ENCODE measurements around the gene UNC119B. TPM values are rescaled to one million over a fixed set of nuclear protein-coding genes. Genes with fewer than 3 reads are reported as not detected.
A peak's percentile ranks its signal among the peaks of the same experiment; 100 is the strongest.

Gene UNC119B
- total RNA-seq, 1 experiment from 2014 or later, result 51.5 TPM

DNA sequence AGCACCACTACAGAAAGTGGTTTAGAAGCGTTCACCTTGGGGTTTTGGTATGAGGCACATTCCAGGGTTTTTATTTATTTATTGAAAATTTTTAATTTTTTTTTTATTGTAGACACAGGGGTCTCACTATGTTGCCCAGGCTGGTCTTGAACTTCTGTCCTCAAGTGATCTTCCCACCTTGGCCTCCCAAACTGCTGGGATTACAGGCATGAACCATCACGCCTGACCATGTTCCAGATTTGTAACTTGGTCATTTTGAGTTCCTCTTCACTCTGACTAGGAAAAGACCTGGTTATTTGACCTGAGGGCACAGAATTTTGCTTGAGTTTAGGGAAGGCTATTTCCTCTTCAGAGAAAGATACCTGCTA, 20.2 kb upstream of the UNC119B start:
- H3K56ac ChIP-seq (ENCODE audit: insufficient read length, low read depth, low read length), result no peak overlapping the region
- no peak overlapping the region for H2AK5ac ChIP-seq (ENCODE audit: insufficient read length, low read length)
- H3K27me3 Mint-ChIP-seq (ENCODE audit: low read depth), result no peaks in the 10 kb centered on the region
- peaks cover 60 to 65% of the 10 kb centered on the region in 2 experiments for H3K4me1 Mint-ChIP-seq
- no peak overlapping the region for H4K5ac ChIP-seq (ENCODE audit: insufficient read length, low read depth, low read length)
- H3K27me3 ChIP-seq (ENCODE audit: insufficient read depth, low read length), result no peaks in the 10 kb centered on the region
- no peak for DNase-seq
- H3K27ac Mint-ChIP-seq, result peak overlapping the region in 2 of 3 experiments; percentile 19 to 54; a peak in 2 of 7 replicates
- no peak overlapping the region for H2BK120ac ChIP-seq (ENCODE audit: low read depth, low read length, poor library complexity, severe bottlenecking)
- no peak overlapping the region for H3K4ac ChIP-seq (ENCODE audit: low read depth, low read length)
- WGBS (ENCODE audit: extremely low coverage, insufficient read length, low lambda C conversion rate), result no CpG with 5 or more reads among the region's 2 CpGs
- no peak overlapping the region for H3K27ac ChIP-seq (ENCODE audit: insufficient read length, low read depth, low read length)
- H4K91ac ChIP-seq (ENCODE audit: insufficient read length, low read depth, low read length), result no peak overlapping the region
- no peak overlapping the region for H3K23ac ChIP-seq (ENCODE audit: insufficient read length, low read depth, low read length)
- H3K18ac ChIP-seq (ENCODE audit: insufficient read length, low read depth, low read length), result no peak overlapping the region
- H3K36me3 Mint-ChIP-seq (ENCODE audit: insufficient read depth in 1 of 3, low read depth in 3 of 3), result peaks cover 12 to 21% (median 12%) of the 10 kb centered on the region in 3 experiments; a peak in 6 of 7 replicates
- H3K9me3 Mint-ChIP-seq, result no peaks in the 10 kb centered on the region
- no peak overlapping the region for H3T11ph ChIP-seq (ENCODE audit: low read length)
- no peak overlapping the region for H2BK15ac ChIP-seq (ENCODE audit: low read depth, low read length)
- TF ChIP-seq, protein P1, sequence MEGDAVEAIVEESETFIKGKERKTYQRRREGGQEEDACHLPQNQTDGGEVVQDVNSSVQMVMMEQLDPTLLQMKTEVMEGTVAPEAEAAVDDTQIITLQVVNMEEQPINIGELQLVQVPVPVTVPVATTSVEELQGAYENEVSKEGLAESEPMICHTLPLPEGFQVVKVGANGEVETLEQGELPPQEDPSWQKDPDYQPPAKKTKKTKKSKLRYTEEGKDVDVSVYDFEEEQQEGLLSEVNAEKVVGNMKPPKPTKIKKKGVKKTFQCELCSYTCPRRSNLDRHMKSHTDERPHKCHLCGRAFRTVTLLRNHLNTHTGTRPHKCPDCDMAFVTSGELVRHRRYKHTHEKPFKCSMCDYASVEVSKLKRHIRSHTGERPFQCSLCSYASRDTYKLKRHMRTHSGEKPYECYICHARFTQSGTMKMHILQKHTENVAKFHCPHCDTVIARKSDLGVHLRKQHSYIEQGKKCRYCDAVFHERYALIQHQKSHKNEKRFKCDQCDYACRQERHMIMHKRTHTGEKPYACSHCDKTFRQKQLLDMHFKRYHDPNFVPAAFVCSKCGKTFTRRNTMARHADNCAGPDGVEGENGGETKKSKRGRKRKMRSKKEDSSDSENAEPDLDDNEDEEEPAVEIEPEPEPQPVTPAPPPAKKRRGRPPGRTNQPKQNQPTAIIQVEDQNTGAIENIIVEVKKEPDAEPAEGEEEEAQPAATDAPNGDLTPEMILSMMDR (conservative IDR thresholded peaks at IDR 0.05), result no peak
- H3K14ac ChIP-seq (ENCODE audit: insufficient read depth, low read length), result no peak overlapping the region
- H3K79me1 ChIP-seq (ENCODE audit: insufficient read depth, low read depth, low read length, poor library complexity, severe bottlenecking), result no peaks in the 10 kb centered on the region
- H4K8ac ChIP-seq (replicated peaks; ENCODE audit: insufficient read length, low read depth, low read length), result no peak overlapping the region
- no peaks in the 10 kb centered on the region for H3K9me3 ChIP-seq (ENCODE audit: control insufficient read depth, low read depth, low read length)
- H4K20me1 ChIP-seq (ENCODE audit: control insufficient read depth, insufficient read depth, insufficient read length), result no peaks in the 10 kb centered on the region
- peaks cover 34% of the 10 kb centered on the region for H3K79me2 ChIP-seq (ENCODE audit: insufficient read depth, low read length)
- no peak overlapping the region for H3K4me3 Mint-ChIP-seq
- no peak overlapping the region for H2BK12ac ChIP-seq (ENCODE audit: insufficient read length, low read depth, low read length)
- H3K9ac ChIP-seq (ENCODE audit: extremely low read depth, insufficient read length, low read length), result no peak overlapping the region
- H3K4me2 ChIP-seq (ENCODE audit: insufficient read depth, insufficient read length, low read length), result no peak overlapping the region
- H2BK5ac ChIP-seq (ENCODE audit: insufficient read length, low read length), result no peak overlapping the region
- H3K4me1 ChIP-seq (ENCODE audit: insufficient read depth, low read length), result peaks cover 5% of the 10 kb centered on the region; the same call in 1 of the 2 replicates
- no peak overlapping the region for H2AFZ ChIP-seq (ENCODE audit: low read length)
- H3K23me2 ChIP-seq (ENCODE audit: insufficient read length, low read depth, low read length, poor library complexity, severe bottlenecking), result peaks cover 14% of the 10 kb centered on the region
- H2BK20ac ChIP-seq (ENCODE audit: low read depth, low read length, poor library complexity, severe bottlenecking), result no peak overlapping the region
